Mesothelial cell of epicardium (in vitro differentiated cells): ENCODE data around the gene ICA1. TPM values are rescaled to one million over a fixed set of nuclear protein-coding genes. Genes with fewer than 3 reads are reported as not detected.

Experiments used
- DNase-seq, 2 experiments: peaks; one replicate each; pipeline ENCODE4 v3.0.0; 2021; ENCODE audit warnings: low spot score in 2 of 2; ENCODE audit not compliant: unreplicated experiment in 2 of 2
- H3K27ac Mint-ChIP-seq: 2 replicates; pipeline ENCODE4 v1.8.0; 2021; ENCODE audit warnings: mixed read lengths
- H3K27me3 Mint-ChIP-seq: 2 replicates; pipeline ENCODE4 v1.8.0; 2021; ENCODE audit warnings: low read depth, mixed read lengths
- H3K36me3 Mint-ChIP-seq: 2 replicates; pipeline ENCODE4 v1.8.0; 2021; ENCODE audit warnings: mixed read lengths
- H3K4me1 Mint-ChIP-seq: 2 replicates; pipeline ENCODE4 v1.8.0; 2021; ENCODE audit warnings: mixed read lengths
- H3K4me3 Mint-ChIP-seq: 2 replicates; pipeline ENCODE4 v1.8.0; 2021; ENCODE audit warnings: mild to moderate bottlenecking, moderate library complexity, mixed read lengths
- H3K9me3 Mint-ChIP-seq: 2 replicates; pipeline ENCODE4 v1.8.0; 2021; ENCODE audit warnings: mixed read lengths
- CTCF ChIP-seq: fragments of 200-600 bp; sonication (generic); IDR thresholded peaks from one replicate; pipeline ENCODE4 v1.5.0; 2021; ENCODE audit warnings: antibody characterized with exemption; ENCODE audit not compliant: unreplicated experiment
- total RNA-seq: library from RNA; stranded (reverse); gene quantifications from 3 replicates; pipeline ENCODE4 v1.2.1, GENCODE V29; 2021

Gene ICA1
- total RNA-seq, 1 donor from 2014 or later, result 8.2 TPM

- Mint-ChIP-seq H3K4me3 (no peak overlapping the region), H3K27ac (no peak overlapping the region), H3K4me1 (no peaks in the 10 kb centered on the region), H3K27me3 (no peaks in the 10 kb centered on the region), H3K36me3 (peaks cover 2% of the 10 kb centered on the region), H3K9me3 (peaks cover 5% of the 10 kb centered on the region)
- no peak for TF ChIP-seq CTCF
- DNase-seq, result no peak
Measured at GRCh38 chr7:8151161-8151725, 110.7 kb downstream of the ICA1 start.

GRCh38 chr7:8149222-8149621 lies 112.7 kb downstream of the ICA1 start:
- peaks cover 5% of the 10 kb centered on the region for H3K9me3 Mint-ChIP-seq
- no peaks in the 10 kb centered on the region for H3K4me1 Mint-ChIP-seq
- peaks cover 2% of the 10 kb centered on the region for H3K36me3 Mint-ChIP-seq
- no peaks in the 10 kb centered on the region for H3K27me3 Mint-ChIP-seq
- H3K4me3 Mint-ChIP-seq, result no peak overlapping the region
- DNase-seq, result no peak
- H3K27ac Mint-ChIP-seq, result no peak overlapping the region
- no peak for TF ChIP-seq CTCF

GRCh38 chr7:8147760-8148463 lies 114.1 kb downstream of the ICA1 start:
- Mint-ChIP-seq H3K4me1 (no peaks in the 10 kb centered on the region), H3K9me3 (peaks cover 2% of the 10 kb centered on the region), H3K36me3 (peaks cover under 1% of the 10 kb centered on the region), H3K27ac (no peak overlapping the region), H3K4me3 (no peak overlapping the region), H3K27me3 (no peaks in the 10 kb centered on the region)
- TF ChIP-seq CTCF, result no peak
- DNase-seq, result no peak

- no peaks in the 10 kb centered on the region for H3K27me3 Mint-ChIP-seq
- H3K4me1 Mint-ChIP-seq, result no peaks in the 10 kb centered on the region
- no peaks in the 10 kb centered on the region for H3K9me3 Mint-ChIP-seq
- no peaks in the 10 kb centered on the region for H3K36me3 Mint-ChIP-seq
- no peak for DNase-seq
- no peak overlapping the region for H3K27ac Mint-ChIP-seq
- no peak overlapping the region for H3K4me3 Mint-ChIP-seq
- TF ChIP-seq CTCF, result no peak
Measured at GRCh38 chr7:8146788-8147413, 115.1 kb downstream of the ICA1 start.

GRCh38 chr7:8146106-8146787 lies 115.7 kb downstream of the ICA1 start:
- Mint-ChIP-seq H3K4me3 (no peak overlapping the region), H3K36me3 (no peaks in the 10 kb centered on the region), H3K9me3 (no peaks in the 10 kb centered on the region), H3K27me3 (no peaks in the 10 kb centered on the region), H3K27ac (no peak overlapping the region), H3K4me1 (no peaks in the 10 kb centered on the region)
- no peak for TF ChIP-seq CTCF
- no peak for DNase-seq
